Measurements from ENCODE around the gene ACSF3.

Gene ACSF3

GRCh38 chr16:89201439-89202377 lies 108.1 kb downstream of the ACSF3 start:
- peak; percentile 72 for DNase-seq (ENCODE audit: low read depth)

- no peak for DNase-seq (ENCODE audit: low read depth)
Measured at GRCh38 chr16:89202422-89203215, 109.0 kb downstream of the ACSF3 start.
